Effector memory CD4-positive, alpha-beta T cell (primary cell): Measurements from ENCODE around the gene DOCK2.
A peak's percentile ranks its signal among the peaks of the same experiment; 100 is the strongest.

Experiments used
- DNase-seq, 3 donors: peaks; one replicate each; pipeline ENCODE4 v3.0.0-alpha.2; 2020
- H3K27ac ChIP-seq: 2 replicates; pipeline ENCODE4 v1.7.0; 2013; ENCODE audit warnings: mild to moderate bottlenecking, low read length, moderate library complexity; ENCODE audit not compliant: insufficient read depth, poor library complexity, severe bottlenecking
- H3K27me3 ChIP-seq: replicated peaks from 2 replicates; pipeline ENCODE4 v1.7.0; 2013; ENCODE audit warnings: mild to moderate bottlenecking, low read length; ENCODE audit not compliant: insufficient read depth, control insufficient read depth, poor library complexity, severe bottlenecking
- H3K36me3 ChIP-seq: 2 replicates; pipeline ENCODE4 v1.7.0; 2013; ENCODE audit warnings: mild to moderate bottlenecking, low read length, moderate library complexity; ENCODE audit not compliant: control insufficient read depth, insufficient read depth
- H3K4me1 ChIP-seq: 2 replicates; pipeline ENCODE4 v1.7.0; 2013; ENCODE audit warnings: low read length, mild to moderate bottlenecking; ENCODE audit not compliant: control insufficient read depth, insufficient read depth, poor library complexity, severe bottlenecking
- H3K4me3 ChIP-seq: 2 replicates; pipeline ENCODE4 v1.7.0; 2013; ENCODE audit warnings: low read length, low read depth, mild to moderate bottlenecking; ENCODE audit not compliant: insufficient read depth, poor library complexity, severe bottlenecking
- H3K9me3 ChIP-seq: 2 replicates; pipeline ENCODE4 v1.7.0; 2013; ENCODE audit warnings: mild to moderate bottlenecking, low read length, moderate library complexity; ENCODE audit not compliant: control insufficient read depth

Gene DOCK2

GRCh38 chr5:169635936-169636335 is 1.1 kb upstream of the DOCK2 start:
- Histone ChIP-seq H3K36me3 (peaks cover 9% of the 10 kb centered on the region), H3K4me3 (no peak overlapping the region), H3K9me3 (no peaks in the 10 kb centered on the region), H3K27ac (no peak overlapping the region), H3K27me3 (no peaks in the 10 kb centered on the region), H3K4me1 (peaks cover 12% of the 10 kb centered on the region)
- no peak for DNase-seq

- no peak for DNase-seq
- peaks cover 9% of the 10 kb centered on the region for H3K36me3 ChIP-seq
- peak overlapping the region; percentile 78 for H3K27ac ChIP-seq
- H3K4me3 ChIP-seq: peak overlapping the region; percentile 84
- H3K9me3 ChIP-seq: no peaks in the 10 kb centered on the region
- no peaks in the 10 kb centered on the region for H3K27me3 ChIP-seq
- H3K4me1 ChIP-seq: peaks cover 12% of the 10 kb centered on the region
Observed at GRCh38 chr5:169636477-169637084, 494 bp upstream of the DOCK2 start.

GRCh38 chr5:169637549-169638121 is 560 bp downstream of the DOCK2 start:
- Histone ChIP-seq H3K27ac (peak overlapping the region; percentile 78), H3K27me3 (no peaks in the 10 kb centered on the region), H3K4me1 (peaks cover 12% of the 10 kb centered on the region), H3K4me3 (peak overlapping the region; percentile 84), H3K9me3 (no peaks in the 10 kb centered on the region), H3K36me3 (peaks cover 9% of the 10 kb centered on the region)
- DNase-seq: peak; percentile 39 to 46 (median 45)

GRCh38 chr5:169641253-169641652 is 4.2 kb downstream of the DOCK2 start:
- Histone ChIP-seq H3K9me3 (no peaks in the 10 kb centered on the region), H3K27ac (no peak overlapping the region), H3K27me3 (no peaks in the 10 kb centered on the region), H3K36me3 (peaks cover 9% of the 10 kb centered on the region), H3K4me3 (no peak overlapping the region), H3K4me1 (peaks cover 12% of the 10 kb centered on the region)
- DNase-seq: no peak

DNA sequence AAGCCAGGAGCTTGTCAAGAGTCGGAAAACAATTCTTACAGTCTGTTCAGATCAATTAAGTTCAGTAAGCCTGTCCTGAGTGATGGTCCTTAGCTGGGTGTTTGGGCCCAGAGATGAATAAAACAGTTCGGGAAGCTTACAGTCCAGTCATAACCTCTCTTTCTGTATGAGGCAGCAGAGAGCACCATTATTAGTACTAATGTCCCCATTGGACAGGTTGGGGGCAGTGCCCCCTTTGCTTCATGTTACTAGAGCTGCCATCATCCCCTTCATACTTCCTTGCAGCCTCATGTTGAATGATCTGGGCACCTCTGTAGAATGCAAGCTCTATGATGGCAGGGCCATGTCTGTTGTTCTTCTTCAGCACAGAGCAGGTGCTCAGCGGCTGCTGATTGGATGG is 9.8 kb downstream of the DOCK2 start:
- DNase-seq: no peak
- Histone ChIP-seq H3K4me1 (peaks cover 45% of the 10 kb centered on the region), H3K9me3 (no peaks in the 10 kb centered on the region), H3K36me3 (no peaks in the 10 kb centered on the region), H3K27me3 (no peaks in the 10 kb centered on the region), H3K27ac (no peak overlapping the region), H3K4me3 (no peak overlapping the region)

DNA sequence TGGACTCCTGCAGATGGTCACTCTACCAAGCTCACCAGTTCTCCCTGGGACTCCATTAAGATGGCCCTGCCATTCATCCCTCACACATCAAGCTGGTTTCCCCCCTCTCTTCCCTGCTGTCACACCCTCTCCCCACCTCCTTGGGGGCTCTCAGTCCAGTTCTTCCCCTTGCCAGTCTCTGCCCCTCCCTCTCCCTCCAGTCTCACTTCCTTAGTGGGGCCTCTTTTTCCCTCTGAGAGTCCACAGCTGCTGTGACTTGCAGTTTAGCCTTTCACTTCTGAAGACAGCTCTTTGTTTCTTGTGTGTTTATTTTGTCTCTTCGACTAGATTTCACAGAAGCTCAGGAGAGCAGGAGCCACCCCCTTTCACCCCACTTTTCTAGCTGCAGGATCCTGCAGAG is 10.5 kb downstream of the DOCK2 start:
- H3K4me3 ChIP-seq: no peak overlapping the region
- no peaks in the 10 kb centered on the region for H3K27me3 ChIP-seq
- H3K9me3 ChIP-seq: no peaks in the 10 kb centered on the region
- peaks cover 53% of the 10 kb centered on the region for H3K4me1 ChIP-seq
- no peak overlapping the region for H3K27ac ChIP-seq
- DNase-seq: no peak
- no peaks in the 10 kb centered on the region for H3K36me3 ChIP-seq

GRCh38 chr5:169648725-169649310 is 11.7 kb downstream of the DOCK2 start:
- H3K27me3 ChIP-seq: no peaks in the 10 kb centered on the region
- peaks cover 55% of the 10 kb centered on the region for H3K4me1 ChIP-seq
- DNase-seq: no peak
- no peak overlapping the region for H3K27ac ChIP-seq
- H3K9me3 ChIP-seq: no peaks in the 10 kb centered on the region
- H3K36me3 ChIP-seq: no peaks in the 10 kb centered on the region
- H3K4me3 ChIP-seq: no peak overlapping the region

DNA sequence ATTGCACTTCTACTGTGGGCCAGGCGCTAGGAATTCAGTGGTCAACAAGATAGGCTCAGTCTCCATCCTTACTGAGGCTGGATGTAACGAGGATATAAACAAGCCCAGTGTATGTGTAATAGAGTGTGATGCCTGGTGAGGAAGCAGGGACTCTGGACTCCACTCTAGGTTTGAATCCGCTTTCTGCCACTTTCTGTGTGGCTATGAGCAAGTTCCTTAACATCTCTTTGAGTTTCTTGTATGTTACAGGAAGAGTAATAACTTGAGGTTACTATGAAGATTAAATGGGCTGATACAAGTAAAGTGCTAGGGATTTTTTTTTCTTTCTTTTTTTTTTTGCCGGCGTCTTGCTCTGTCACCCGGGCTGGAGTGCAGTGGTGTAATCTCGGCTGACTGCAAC is 12.4 kb downstream of the DOCK2 start:
- no peak for DNase-seq
- Histone ChIP-seq H3K36me3 (peaks cover 3% of the 10 kb centered on the region), H3K4me1 (peaks cover 58% of the 10 kb centered on the region), H3K27ac (no peak overlapping the region), H3K27me3 (no peaks in the 10 kb centered on the region), H3K4me3 (no peak overlapping the region), H3K9me3 (no peaks in the 10 kb centered on the region)

DNA sequence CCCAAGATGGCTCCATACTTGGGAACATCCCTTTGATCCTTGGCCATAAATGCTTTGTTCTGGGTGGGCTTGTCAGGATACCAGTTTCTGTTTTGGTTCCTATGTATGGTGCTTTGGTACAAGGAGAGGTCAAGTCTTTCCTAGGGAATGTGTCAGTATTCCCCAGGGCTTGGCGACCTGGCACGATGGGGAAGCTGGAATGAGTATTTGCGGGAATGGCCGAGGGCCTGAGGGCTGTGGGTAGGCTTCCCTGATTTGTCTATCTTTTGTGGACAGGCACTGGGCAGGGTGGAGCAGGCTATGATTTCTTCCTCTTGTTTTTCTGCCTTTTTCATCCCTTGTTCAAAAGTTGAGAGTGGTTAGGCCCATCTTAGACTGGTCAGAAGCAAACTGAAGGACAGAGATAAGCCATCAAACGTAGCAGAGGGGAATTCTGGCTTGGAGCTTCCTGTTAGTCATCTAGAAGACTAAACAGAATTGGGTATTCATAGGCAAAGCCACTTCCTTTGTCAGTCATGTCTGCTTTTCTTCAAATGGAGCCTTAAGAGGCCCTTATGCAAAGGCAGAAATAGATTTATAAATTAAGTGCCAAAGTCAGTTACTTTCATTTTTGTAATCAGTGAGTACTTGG is 13.7 kb downstream of the DOCK2 start:
- Histone ChIP-seq H3K9me3 (no peaks in the 10 kb centered on the region), H3K36me3 (peaks cover 12% of the 10 kb centered on the region), H3K4me3 (no peak overlapping the region), H3K27me3 (no peaks in the 10 kb centered on the region), H3K4me1 (peaks cover 58% of the 10 kb centered on the region), H3K27ac (peak overlapping the region; percentile 61)
- no peak for DNase-seq

- H3K9me3 ChIP-seq: no peaks in the 10 kb centered on the region
- H3K27ac ChIP-seq: peak overlapping the region; percentile 61
- H3K4me1 ChIP-seq: peaks cover 61% of the 10 kb centered on the region
- no peak for DNase-seq
- peaks cover 13% of the 10 kb centered on the region for H3K36me3 ChIP-seq
- H3K4me3 ChIP-seq: no peak overlapping the region
- no peaks in the 10 kb centered on the region for H3K27me3 ChIP-seq
Observed at GRCh38 chr5:169651526-169651925, 14.5 kb downstream of the DOCK2 start.
